ENCODE data around the gene TMEM125. TPM values are rescaled to one million over a fixed set of nuclear protein-coding genes. Genes with fewer than 3 reads are reported as not detected.

The TMEM125 gene
- total RNA-seq, 1 donor from 2014 or later = 0.64 TPM

DNA sequence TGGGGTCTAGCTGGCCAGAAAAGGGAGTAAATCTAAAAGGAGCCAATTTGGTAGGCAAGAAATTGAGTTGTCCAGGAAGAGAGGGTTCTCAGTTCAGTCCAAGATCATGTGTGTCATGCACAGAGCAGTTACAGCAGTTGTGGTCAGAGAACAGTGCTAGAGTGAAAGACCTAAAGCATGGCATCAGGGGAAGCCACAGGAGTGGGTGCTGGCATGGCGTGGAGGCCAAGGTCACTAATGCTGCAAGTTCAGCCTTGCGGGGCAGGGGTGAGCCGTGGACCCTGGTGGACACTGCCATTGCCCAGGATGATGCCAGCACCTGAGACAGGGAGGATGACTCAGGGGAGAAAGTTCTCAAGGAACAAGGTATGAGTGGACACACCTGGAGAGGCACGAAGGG, 16.6 kb upstream of the TMEM125 start:
- Histone ChIP-seq H3K36me3 (ENCODE audit: insufficient read depth, low read length) (no peaks in the 10 kb centered on the region), H3K9ac (ENCODE audit: low read length) (no peak overlapping the region), H4K20me1 (ENCODE audit: insufficient read depth, low read length) (no peaks in the 10 kb centered on the region), H3K4me3 (ENCODE audit: insufficient read depth, low read depth, low read length) (no peak overlapping the region), H3K79me2 (ENCODE audit: insufficient read depth, low read length) (no peaks in the 10 kb centered on the region), H3K27ac (ENCODE audit: low read depth, low read length) (no peak overlapping the region), H3K27me3 (ENCODE audit: insufficient read depth, low read length) (peaks cover 7% of the 10 kb centered on the region), H2AFZ (ENCODE audit: low read depth, low read length) (no peak overlapping the region), H3K4me1 (ENCODE audit: insufficient read depth, low read length) (no peaks in the 10 kb centered on the region), H3K4me2 (ENCODE audit: low read length) (no peak overlapping the region), H3K9me3 (ENCODE audit: insufficient read depth, low read depth, low read length) (no peaks in the 10 kb centered on the region)
- peaks cover 13% of the 10 kb centered on the region for H3K9me3 Mint-ChIP-seq (ENCODE audit: unreplicated experiment)
- TF ChIP-seq, protein P1, sequence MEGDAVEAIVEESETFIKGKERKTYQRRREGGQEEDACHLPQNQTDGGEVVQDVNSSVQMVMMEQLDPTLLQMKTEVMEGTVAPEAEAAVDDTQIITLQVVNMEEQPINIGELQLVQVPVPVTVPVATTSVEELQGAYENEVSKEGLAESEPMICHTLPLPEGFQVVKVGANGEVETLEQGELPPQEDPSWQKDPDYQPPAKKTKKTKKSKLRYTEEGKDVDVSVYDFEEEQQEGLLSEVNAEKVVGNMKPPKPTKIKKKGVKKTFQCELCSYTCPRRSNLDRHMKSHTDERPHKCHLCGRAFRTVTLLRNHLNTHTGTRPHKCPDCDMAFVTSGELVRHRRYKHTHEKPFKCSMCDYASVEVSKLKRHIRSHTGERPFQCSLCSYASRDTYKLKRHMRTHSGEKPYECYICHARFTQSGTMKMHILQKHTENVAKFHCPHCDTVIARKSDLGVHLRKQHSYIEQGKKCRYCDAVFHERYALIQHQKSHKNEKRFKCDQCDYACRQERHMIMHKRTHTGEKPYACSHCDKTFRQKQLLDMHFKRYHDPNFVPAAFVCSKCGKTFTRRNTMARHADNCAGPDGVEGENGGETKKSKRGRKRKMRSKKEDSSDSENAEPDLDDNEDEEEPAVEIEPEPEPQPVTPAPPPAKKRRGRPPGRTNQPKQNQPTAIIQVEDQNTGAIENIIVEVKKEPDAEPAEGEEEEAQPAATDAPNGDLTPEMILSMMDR (IDR thresholded peaks at IDR 0.05; ENCODE audit: insufficient read depth, low read depth, low read length) = no peak
- no peak for TF ChIP-seq EZH2 (IDR thresholded peaks at IDR 0.05; ENCODE audit: insufficient read depth, low read length)
- no peak overlapping the region for H3K27ac Mint-ChIP-seq (ENCODE audit: unreplicated experiment)
- no peak for DNase-seq (ENCODE audit: low read depth)
- no peak for FAIRE-seq
- H3K36me3 Mint-ChIP-seq (ENCODE audit: low read depth, unreplicated experiment) = no peaks in the 10 kb centered on the region
- no peak overlapping the region for H3K4me3 Mint-ChIP-seq (ENCODE audit: unreplicated experiment)
- no peaks in the 10 kb centered on the region for H3K4me1 Mint-ChIP-seq (ENCODE audit: low read depth, unreplicated experiment)
- H3K27me3 Mint-ChIP-seq (ENCODE audit: low read depth, unreplicated experiment) = peaks cover 41% of the 10 kb centered on the region

DNA sequence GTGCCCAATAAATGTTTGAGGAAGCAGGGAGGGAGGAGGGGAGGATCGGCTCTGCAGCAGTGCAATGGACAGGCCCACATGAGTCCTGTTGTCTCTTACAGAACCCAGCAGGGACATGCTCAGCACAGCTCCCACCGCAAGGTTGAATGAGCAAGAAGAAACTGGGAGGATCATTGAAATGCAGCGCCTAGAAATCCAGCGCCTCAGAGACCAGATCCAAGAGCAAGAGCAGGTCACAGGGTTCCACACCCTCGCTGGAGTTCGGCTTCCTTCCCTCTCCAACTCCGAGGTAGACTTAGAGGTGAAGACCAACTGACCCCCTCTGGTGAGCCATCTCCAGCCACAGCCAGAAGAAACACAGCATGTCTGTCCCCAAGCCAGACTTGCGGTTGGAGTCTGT, 15.9 kb upstream of the TMEM125 start:
- no peak overlapping the region for H3K4me3 ChIP-seq (ENCODE audit: insufficient read depth, low read depth, low read length)
- H3K4me1 ChIP-seq (ENCODE audit: insufficient read depth, low read length) = no peaks in the 10 kb centered on the region
- H2AFZ ChIP-seq (ENCODE audit: low read depth, low read length) = no peak overlapping the region
- H3K9me3 ChIP-seq (ENCODE audit: insufficient read depth, low read depth, low read length) = no peaks in the 10 kb centered on the region
- Mint-ChIP-seq H3K4me1 (ENCODE audit: low read depth, unreplicated experiment) (no peaks in the 10 kb centered on the region), H3K9me3 (ENCODE audit: unreplicated experiment) (peaks cover 15% of the 10 kb centered on the region), H3K4me3 (ENCODE audit: unreplicated experiment) (no peak overlapping the region), H3K27ac (ENCODE audit: unreplicated experiment) (no peak overlapping the region), H3K27me3 (ENCODE audit: low read depth, unreplicated experiment) (peaks cover 41% of the 10 kb centered on the region), H3K36me3 (ENCODE audit: low read depth, unreplicated experiment) (no peaks in the 10 kb centered on the region)
- no peak overlapping the region for H3K27ac ChIP-seq (ENCODE audit: low read depth, low read length)
- no peaks in the 10 kb centered on the region for H3K36me3 ChIP-seq (ENCODE audit: insufficient read depth, low read length)
- no peak overlapping the region for H3K4me2 ChIP-seq (ENCODE audit: low read length)
- H3K9ac ChIP-seq (ENCODE audit: low read length) = no peak overlapping the region
- FAIRE-seq = no peak
- no peaks in the 10 kb centered on the region for H3K79me2 ChIP-seq (ENCODE audit: insufficient read depth, low read length)
- peaks cover 7% of the 10 kb centered on the region for H3K27me3 ChIP-seq (ENCODE audit: insufficient read depth, low read length)
- H4K20me1 ChIP-seq (ENCODE audit: insufficient read depth, low read length) = no peaks in the 10 kb centered on the region
- DNase-seq (ENCODE audit: low read depth) = no peak
- TF ChIP-seq, protein P1 (IDR thresholded peaks at IDR 0.05; ENCODE audit: insufficient read depth, low read depth, low read length) = no peak
- TF ChIP-seq EZH2 (IDR thresholded peaks at IDR 0.05; ENCODE audit: insufficient read depth, low read length) = no peak

DNA sequence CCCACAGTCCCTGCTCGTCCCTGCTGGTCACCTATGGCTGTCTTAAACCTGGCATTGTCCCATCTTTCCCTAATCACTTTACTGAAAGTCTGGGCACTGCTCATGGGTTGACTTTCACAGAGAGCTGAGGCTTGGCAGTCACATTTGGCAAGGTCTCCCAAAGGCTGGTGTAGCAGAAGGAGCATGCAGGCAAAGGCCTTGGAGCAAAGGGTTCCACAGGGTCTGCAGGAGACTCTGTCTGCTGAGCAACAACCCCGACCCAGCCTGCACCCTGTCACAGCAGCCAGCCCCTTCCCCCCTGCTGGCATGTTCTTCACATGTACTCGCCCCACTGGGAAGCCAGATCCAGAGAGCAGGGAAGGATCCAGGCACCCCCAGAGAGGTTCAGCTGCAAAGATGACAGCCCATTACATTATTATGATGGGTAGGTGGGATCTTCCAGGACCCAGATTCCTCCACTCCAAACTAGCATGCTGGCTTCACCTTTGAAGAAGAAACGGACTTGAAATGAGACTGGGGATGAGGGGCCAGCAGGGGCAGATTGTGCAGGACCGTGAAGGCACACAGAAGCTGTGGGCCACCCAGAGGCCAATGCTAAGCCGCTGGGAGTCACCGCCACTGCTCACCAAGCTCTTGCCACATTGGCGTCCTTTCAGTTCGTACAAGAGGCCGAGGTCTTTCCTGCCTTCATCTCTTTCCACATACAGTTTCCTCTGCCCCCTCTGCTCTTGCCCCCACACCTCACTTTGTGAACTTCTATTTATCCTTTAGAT, 14.2 kb upstream of the TMEM125 start:
- H3K4me1 Mint-ChIP-seq (ENCODE audit: low read depth, unreplicated experiment) = no peaks in the 10 kb centered on the region
- no peak for FAIRE-seq
- no peak overlapping the region for H3K27ac Mint-ChIP-seq (ENCODE audit: unreplicated experiment)
- no peak overlapping the region for H3K4me2 ChIP-seq (ENCODE audit: low read length)
- no peak overlapping the region for H3K4me3 Mint-ChIP-seq (ENCODE audit: unreplicated experiment)
- H3K9ac ChIP-seq (ENCODE audit: low read length) = no peak overlapping the region
- H3K27ac ChIP-seq (ENCODE audit: low read depth, low read length) = no peak overlapping the region
- H3K27me3 Mint-ChIP-seq (ENCODE audit: low read depth, unreplicated experiment) = peaks cover 38% of the 10 kb centered on the region
- peaks cover 11% of the 10 kb centered on the region for H3K9me3 Mint-ChIP-seq (ENCODE audit: unreplicated experiment)
- no peaks in the 10 kb centered on the region for H3K36me3 Mint-ChIP-seq (ENCODE audit: low read depth, unreplicated experiment)
- H3K36me3 ChIP-seq (ENCODE audit: insufficient read depth, low read length) = no peaks in the 10 kb centered on the region
- H4K20me1 ChIP-seq (ENCODE audit: insufficient read depth, low read length) = no peaks in the 10 kb centered on the region
- H3K4me3 ChIP-seq (ENCODE audit: insufficient read depth, low read depth, low read length) = no peak overlapping the region
- H3K27me3 ChIP-seq (ENCODE audit: insufficient read depth, low read length) = peaks cover 7% of the 10 kb centered on the region
- H3K9me3 ChIP-seq (ENCODE audit: insufficient read depth, low read depth, low read length) = no peaks in the 10 kb centered on the region
- H2AFZ ChIP-seq (ENCODE audit: low read depth, low read length) = no peak overlapping the region
- DNase-seq (ENCODE audit: low read depth) = no peak
- H3K79me2 ChIP-seq (ENCODE audit: insufficient read depth, low read length) = no peaks in the 10 kb centered on the region
- TF ChIP-seq EZH2 (IDR thresholded peaks at IDR 0.05; ENCODE audit: insufficient read depth, low read length) = no peak
- TF ChIP-seq, protein P1 (IDR thresholded peaks at IDR 0.05; ENCODE audit: insufficient read depth, low read depth, low read length) = no peak
- H3K4me1 ChIP-seq (ENCODE audit: insufficient read depth, low read length) = no peaks in the 10 kb centered on the region
